GM19324 (cell line): Measurements from ENCODE around the gene MMAA.
"Not testable (repeated sequence)": the region's sequence is repeated elsewhere in the genome, so short reads cannot be mapped to it uniquely, and the experiment has no call there.

Experiments
- ATAC-seq: cut with Tn5 transposase; IDR thresholded peaks from one replicate; pipeline ENCODE4 v1.9.1; 2021; ENCODE audit warnings: mild to moderate bottlenecking, moderate library complexity; ENCODE audit not compliant: unreplicated experiment, low FRiP score

Gene MMAA

DNA sequence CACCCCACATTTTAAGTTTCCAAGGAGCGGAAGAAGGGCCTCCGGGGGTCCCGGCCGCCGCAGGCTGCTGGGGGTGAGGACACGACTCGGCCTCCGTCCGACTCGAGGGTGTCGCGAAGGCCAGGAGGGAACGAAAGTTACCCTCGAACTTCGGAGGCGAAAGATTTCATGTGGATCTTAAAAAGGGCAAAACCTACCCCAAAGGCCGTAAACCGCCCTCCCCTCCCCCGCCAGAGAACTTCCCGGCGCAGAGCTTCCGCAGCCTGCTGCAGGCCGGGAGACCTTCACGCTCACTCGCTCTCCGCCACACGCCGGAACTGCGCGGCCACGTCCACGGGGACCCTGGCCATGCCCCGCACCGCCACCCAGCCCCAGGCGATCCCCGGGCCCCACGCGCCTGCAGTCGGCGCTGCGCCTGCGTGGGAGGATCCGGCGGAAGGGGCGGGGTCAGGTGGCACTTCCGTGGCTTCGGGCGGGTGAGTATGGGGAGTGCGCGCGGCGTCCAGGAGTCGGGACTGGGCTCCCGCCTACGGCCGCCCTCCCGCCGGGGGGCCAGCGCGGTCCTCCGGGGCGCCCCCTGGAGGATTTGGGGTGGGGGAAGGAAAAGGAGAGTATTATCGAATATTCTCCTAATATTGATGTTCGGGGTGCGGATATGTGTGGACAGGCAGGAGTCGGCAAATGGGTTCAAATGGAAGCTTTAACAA, at the start of gene MMAA:
MMAA (plus strand) TSS at position 454 of the 707 bp plus-strand sequence. CDS start 19,755 bp downstream, outside the sequence.
- peak; percentile 91 for ATAC-seq

DNA sequence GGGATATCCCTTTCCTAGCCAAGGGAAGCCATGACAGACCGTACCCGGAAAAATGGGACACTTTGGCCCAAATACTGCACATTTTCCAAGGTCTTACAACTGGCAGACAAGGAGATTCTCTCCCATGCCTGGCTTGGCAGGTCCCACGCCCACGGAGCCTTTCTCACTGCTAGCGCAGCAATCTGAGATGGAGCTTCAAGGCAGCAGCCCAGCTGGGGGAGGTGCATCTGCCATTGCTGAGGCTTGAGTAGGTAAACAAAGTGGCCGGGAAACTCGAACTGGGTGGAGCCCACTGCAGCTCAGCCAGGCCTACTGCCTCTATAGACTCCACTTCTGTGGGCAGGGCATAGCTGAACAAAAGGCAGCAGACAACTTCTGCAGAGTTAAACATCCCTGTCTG, 44.6 kb upstream of the MMAA start:
- not testable (repeated sequence) for ATAC-seq

DNA sequence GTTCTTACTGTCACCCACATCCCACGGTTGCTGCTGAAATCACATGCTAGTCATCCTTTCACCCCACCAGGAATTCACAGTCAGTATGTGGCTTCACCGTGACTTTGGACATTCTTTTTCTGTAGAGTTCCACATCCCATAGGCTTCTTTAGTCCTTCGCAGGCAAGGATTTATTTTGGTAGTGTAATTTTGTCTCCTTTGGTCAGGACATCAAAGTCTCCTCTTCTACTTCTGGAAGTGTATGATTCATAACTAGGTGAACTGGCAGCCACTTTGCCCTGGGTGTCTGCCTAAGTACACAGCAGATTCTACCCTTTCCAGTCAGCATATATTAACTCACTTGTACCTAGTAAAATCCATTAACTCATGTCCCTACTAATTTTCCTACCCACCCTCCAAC, 38.3 kb upstream of the MMAA start:
- ATAC-seq: no peak

DNA sequence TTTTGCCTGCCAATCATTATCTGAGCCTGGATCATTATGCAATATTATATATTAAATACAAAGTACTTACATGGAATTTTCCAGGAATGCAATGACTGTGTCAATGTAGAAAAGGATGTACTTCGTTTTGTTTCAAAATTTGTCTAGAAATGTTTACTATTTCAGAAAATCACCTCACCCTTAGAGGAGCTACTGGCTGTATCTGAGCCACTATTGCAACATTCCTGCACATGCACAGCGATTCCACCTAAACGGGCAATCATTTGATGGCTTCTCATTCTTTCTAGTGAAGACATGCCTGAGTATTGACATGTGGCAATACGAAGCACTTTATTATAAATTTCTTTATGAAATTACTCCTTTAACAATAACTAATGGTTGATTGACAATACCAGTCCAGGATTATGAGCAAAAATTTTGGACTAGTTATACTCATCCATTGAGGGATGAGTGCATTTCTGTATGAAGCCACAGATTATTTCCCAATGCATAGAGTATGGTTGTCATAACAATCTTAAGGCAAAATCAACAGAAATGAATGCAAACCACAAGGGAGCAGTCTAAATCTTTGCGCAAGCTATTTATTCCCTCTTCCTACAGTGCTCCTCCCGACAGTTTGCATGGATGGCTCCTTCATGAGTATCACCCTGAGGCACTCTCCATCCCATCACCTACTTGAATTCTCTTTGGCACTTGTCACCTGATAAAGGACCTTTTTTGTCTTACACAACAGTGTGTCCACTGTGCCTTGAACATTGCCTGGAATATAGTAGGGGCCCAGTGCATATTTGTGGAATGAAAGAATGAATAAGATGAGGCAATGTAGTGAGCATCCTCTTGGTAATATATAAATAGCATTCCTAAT, 35.8 kb upstream of the MMAA start:
- ATAC-seq: no peak

DNA sequence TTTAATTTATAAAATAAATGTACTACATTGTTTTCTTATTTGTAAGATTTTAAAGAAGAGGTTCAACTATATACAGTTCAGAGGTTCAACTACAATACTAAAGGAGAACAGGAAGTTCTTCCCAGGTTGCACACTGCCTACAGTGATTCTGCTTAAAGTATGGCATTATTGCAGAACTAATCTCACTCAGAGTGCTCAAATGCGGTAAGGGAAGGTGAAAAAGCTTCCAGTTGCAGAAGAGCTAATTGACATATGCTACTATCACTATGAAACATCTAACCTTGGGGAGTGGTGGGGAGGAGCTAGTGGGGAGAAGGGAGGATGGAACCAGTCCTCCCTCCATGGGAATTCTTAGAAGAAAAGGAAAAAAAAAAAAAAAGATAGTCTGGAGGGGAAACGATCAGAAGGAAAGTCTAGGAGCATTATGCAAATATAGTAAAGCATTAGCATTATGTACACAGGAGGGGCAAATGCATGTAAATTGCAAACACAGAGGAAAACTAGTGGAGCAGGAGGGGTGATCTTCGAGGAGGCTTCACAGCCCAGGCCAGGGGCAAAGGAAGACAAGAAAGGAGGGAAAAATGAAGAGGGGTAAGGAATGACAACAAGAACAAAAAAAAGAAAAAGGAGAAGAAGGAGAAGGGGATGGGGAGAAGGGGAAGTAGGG, 32.0 kb upstream of the MMAA start:
- no peak for ATAC-seq

DNA sequence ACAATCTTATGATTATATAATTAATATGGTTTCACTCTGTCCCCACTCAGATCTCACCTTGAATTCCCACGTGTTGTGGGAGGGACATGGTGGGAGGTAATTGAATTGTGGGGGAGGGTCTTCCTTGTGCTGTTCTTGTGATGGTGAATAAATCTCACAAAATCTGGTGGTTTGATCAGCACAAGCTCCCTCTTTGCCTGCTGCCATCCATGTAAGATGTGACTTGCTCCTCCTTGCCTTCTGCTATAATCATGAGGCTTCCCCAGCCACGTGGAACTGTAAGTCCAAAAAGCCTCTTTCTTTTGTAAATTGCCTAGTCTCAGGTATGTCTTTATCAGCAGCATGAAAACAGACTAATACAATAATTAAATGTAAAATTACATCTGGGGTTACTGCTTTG, 29.8 kb upstream of the MMAA start:
- ATAC-seq: not testable (repeated sequence)

DNA sequence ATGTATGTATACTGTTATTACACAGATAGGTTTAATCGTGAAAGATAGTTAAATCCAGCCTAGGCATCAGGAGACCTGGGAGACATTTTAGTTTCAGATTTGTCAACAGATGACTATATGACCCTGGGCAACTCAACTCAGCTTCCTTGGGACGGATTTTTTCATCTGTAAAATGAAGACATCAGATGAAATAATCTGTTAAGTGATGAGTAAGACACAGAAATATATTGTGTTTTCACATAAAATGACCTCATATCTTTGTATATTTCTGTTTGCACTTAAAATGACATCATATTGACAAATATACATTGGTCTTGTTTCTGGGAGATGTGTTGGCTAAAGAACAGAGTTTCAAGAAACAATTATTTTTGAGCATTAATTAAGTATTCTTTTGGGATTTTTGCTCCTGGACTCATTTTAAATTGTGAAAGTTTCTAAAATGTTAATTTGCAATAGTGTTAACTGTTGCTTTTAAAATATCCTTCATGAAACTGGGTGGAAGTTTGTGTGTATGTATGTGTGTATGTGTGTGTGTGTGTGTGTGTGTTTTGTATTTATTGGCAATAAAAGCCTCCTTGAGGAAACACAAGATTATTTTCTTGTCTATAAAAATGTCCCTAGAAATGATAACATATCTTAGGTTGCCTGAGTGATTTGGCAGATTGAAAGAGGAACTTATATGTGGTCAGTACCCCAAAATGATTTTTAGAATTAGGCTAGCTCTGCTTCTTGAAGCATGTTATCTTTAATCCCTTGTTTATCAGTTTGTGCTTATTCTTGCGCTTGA, 29.1 kb upstream of the MMAA start:
- ATAC-seq: no peak

DNA sequence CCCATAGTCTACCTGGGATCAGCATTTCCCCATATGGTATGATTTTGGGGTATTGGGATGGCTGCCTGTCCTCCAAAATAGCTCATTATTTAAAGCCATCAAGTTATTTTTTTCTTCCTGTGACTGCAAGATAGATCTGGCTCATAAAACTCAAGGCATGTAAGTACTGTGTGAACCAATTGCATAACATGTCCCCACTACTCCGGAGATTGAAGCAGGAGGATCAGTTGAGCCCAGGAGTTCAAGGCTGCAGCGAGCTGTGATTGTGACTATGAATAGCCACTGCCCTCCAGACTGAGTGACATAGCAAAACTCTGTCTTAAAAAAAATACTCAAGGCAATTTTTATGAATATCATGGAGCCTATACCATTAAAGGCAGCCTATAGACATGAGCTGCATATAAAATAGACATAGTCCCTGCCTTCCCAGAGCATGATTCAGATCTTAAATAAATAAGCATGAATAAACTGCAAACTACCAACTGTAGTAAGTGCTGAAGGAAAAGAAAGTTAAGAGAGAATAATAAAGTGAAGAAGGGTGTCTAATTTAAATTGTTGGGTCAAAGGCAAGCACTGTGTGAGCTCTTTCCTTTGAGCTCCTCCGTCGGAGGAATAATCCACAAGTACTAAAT, 16.9 kb upstream of the MMAA start:
- no peak for ATAC-seq

DNA sequence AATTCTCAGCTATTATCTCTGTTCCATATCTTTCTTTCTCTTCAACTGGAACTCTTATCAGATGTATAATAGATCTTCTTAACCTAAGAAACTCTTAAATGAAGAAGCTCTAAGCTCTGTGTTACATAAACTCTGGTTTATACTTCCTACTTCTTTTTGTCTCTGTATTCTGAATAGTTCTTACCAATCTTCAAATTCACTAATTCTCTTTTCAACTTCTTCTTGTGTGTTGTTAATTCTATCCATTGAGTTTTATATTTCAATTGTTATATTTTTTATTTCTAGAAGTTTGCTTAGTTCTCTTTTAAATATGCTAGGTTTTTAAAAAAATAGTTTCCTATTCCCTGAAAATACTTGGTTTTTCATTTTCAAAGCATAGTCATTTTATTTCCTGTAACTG, 13.2 kb upstream of the MMAA start:
- no peak for ATAC-seq

DNA sequence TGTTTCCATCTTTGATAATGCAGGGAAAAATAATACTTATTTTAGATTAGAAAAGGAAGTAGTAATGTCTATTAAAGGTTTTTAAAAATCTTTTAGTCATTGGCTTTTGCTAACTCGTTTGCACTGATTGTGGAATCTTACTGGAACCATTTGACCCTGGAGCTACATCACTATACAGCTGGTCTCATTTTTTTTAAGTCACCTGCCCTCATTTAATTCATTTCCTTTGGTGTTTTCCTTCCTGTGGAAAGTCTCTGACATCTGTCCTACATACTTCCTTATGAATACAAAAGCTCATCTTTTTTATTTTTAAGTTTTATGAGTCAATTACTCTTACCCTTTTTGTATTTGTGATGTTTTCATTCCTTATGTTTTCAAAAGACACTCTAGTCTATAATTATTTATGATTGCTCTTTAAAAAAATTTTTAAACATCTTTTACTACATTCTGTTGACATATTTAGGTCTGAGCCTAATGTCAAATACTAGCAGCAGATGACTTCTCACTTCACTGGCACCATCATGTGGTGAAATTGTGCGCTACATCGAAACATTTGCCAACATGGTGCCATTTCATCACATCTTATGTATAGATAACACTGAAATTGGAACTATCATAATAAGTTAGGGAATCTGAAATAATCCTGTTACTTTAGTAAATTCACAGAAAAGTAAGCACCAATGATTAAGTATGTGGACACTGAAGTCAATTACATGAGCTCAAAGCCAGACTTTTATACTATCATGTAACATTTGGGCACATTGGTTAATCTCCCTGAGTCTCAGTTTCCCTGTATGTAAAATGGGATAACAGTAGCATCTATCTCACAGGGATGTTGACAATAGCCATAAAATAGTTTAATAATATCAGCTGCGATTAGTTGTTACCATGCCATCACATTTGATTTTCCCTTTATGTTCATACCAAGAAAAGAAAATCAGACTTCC, 9.4 kb upstream of the MMAA start:
- ATAC-seq: peak; percentile 51

DNA sequence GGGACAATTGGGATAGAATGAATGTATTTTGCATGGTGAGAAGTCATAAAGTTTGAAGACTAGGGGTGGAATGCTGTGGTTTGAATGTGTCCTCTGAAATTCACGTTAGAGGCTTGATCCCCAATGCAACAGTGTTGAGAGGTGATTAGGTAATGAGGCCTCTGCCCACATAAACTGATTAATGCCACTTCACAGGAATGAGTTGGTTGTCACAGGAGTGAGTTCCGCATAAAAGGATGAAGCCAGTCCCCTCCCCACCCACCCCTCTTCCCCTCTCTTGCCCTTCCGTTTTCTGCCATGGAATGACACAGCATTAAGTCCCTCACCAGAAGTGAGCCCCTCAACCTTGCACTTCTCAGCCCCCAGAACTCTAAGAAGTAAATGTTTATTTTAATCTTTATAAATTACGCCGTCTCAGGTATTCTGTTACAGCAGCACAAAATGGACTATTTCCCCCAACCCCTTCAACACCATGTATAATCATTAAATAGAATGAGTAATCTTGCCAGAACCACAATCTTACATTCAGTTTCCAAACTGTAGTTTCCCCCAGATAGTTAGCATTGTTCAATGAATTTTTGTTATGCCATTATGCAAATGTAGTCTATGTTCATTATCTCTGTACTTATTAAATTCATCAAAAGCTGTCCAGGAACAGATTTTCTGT, 5.5 kb upstream of the MMAA start:
- ATAC-seq: peak; percentile 45

DNA sequence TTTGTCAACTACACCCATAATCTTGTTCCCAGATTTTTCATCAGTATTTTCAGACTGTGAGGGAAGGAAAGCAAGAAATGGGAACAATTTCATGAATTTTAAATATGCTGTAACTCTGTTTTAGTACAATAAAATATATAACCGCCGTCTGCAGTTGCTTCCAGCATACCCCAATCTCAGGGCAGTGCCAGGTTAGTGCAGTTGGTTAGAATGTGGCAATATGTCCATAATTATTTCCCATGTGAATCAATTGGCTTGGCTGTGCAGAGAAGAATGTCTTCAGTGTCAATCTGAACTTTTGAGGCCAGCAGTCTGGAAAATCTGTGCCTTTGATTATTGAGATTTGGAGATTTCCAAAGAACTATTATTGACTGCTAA, 5.0 kb upstream of the MMAA start:
- ATAC-seq: no peak

DNA sequence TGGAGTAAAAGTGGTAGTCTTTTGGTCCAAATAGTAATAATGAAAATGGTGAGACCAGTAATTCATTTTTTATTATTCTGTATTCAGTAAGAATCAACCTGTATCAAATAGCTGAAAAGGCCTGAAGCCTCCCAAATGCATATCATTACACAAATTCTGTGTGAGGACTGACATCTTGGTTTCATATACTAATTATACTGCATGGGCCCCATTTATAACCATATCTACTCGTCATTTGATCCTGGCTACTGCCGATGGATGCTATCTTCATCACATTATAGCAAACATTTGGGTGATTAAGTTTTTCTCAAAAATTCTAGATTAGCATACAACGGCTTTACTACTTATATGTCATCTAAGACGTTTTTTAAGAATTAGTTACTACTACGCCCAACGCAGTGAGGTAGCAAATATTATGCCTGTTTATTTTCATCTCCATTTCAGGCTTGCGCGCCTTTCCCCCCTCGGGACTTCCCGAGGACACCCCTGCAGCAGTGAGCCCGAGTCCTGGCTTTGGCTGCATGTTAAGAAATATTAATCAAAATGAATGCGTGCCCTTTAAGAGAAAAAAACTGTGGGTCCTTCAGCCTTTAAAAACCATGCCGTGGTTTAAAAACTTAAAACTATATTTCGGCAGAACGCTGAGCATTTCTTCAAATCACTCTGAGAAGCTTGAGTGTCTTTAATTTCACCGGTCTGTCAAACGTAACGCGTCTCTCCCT, 814 bp upstream of the MMAA start:
- no peak for ATAC-seq

DNA sequence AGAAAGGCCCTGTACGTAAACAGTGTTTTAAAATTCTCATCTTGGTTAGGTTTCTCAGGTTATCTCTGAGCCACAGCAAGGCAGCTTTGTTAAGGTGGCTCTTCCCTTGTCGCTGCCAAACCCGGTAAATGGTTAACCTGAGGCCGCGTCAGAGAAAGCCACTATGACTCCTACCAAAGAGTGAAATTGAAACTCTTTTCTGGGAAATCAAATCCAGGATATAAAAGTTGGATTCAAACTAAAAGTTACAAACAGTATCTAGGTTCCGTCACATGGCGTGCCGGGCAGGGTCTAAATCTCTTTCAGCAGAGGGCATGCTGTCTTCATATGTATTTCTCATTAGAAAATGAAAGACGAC, 433 bp downstream of the MMAA start:
- ATAC-seq: peak; percentile 44

DNA sequence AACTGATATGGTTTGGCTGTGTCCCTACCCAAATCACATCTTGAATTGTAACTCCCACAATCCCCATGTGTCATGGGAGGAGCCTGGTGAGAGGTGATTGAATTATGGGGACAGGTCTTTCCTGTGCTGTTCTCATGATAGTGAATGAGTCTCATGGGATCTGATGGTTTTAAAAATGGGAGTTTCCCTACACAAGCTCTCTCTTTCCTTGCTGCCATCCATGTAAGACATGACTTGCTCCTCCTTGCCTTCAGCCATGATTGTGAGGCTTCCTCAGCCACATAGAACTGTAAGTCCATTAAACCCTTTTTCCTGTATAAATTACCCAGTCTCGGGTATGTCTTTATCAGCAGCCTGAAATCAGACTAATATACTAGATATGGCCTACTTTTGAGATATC, 2.9 kb downstream of the MMAA start:
- ATAC-seq: not testable (repeated sequence)

DNA sequence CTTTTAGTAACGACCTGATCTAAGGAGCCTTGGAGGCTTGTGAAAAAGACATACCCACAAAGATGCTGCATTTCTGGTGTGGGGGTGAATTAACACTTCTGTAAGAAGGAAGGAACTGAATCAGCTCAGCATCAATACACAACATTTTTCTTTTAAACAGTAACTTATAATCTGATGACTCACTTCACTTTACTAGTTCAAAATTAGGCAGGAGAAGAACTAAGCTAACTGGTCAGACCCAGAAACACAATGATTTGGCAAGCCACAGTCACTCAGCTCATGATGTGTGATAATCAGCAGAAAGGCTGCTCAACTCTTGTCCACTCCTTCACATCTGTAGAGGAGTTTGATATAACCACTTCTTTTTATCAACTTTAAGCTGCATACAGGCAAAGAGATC, 4.6 kb downstream of the MMAA start:
- ATAC-seq: no peak

DNA sequence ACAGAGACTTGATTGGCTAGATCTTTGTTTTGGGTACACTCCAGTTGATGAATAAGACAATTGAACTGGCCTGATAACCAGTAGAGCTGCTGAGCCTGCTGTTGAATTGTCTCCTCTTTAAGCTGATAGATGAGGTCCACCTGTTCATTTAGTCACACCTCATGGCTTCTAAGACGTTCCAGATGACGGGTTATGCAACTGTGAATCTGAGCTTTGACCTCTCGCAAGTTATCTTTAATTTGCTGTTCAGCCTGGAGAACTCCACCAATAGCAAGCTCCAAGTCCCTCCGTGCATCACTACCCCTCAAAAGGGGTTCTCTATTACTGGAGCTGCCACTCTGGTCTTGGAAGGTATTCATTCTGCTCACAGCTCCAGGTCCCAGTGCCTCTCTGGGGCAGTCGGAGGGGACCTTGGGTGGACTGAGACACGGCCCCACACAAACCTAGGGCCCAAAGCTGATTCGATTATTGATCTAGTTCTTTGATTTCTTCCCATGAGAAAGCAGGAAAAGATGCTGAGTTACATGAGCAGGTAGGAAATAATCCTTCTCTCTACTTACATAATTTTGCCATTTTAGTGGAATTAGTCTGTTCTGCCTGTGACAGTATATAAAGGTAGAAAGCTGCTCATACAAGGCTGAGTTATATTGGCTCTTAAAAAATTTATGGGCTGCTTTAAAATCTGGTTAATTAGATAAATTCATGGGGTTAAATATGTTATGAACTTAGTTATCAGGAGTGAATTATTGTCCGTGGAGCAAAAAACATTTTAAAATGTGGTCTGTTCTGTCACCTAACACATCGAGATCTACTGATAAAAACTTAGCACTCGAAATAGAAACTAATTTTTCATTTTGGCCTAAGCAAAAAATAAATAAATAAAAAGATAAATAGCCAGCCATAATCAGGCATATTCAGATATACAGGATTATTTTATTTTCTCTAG, 6.8 kb downstream of the MMAA start:
- ATAC-seq: peak; percentile 39
